Colonic mucosa (tissue), 4 donors: ENCODE results near the gene TARBP2. TPM values are rescaled to one million over a fixed set of nuclear protein-coding genes. Genes with fewer than 3 reads are reported as not detected.

Experiments
- DNase-seq: peaks from one replicate; pipeline ENCODE4 v3.0.0-alpha.2; 2020
- H3K27ac ChIP-seq: fragments of 200-600 bp; one replicate; pipeline ENCODE4 v1.8.0; 2021
- H3K27me3 ChIP-seq: fragments of 200-600 bp; one replicate; pipeline ENCODE4 v1.8.0; 2021
- H3K36me3 ChIP-seq: fragments of 200-600 bp; one replicate; pipeline ENCODE4 v1.8.0; 2021
- H3K4me1 ChIP-seq: fragments of 200-600 bp; one replicate; pipeline ENCODE4 v1.8.0; 2021; ENCODE audit warnings: mild to moderate bottlenecking
- H3K4me3 ChIP-seq: fragments of 200-600 bp; one replicate; pipeline ENCODE4 v1.8.0; 2021
- H3K9ac ChIP-seq, 2 donors: one replicate each; pipeline ENCODE4 v1.7.0; 2013; ENCODE audit warnings: control low read depth in 2 of 2, low read depth in 2 of 2, low read length in 2 of 2
- H3K9me3 ChIP-seq: fragments of 200-600 bp; one replicate; pipeline ENCODE4 v1.8.0; 2021
- CTCF ChIP-seq: fragments of 200-600 bp; IDR thresholded peaks from one replicate; pipeline ENCODE4 v1.8.0; 2022; ENCODE audit warnings: antibody characterized with exemption, mild to moderate bottlenecking
- intact Hi-C: fragments of 100-400 bp; cut with DNase I; formaldehyde crosslinking; loops from one replicate; pipeline ENCODE4 v1.14.1; 2022
- total RNA-seq, 2 donors: library from RNA; stranded (reverse); fragmentation: NEBNext Ultra II Directional in 1 of 2; extraction: Animal tissue kit (Norgen Biotek cat#: 25700) in 1 of 2; gene quantifications; one replicate each; pipeline ENCODE4 v1.2.1, GENCODE V29; 2021
- donor health status: healthy.
- donor health status: DM: no; HTN: no; CAD: no.
- donor health status: DM: no; HTN: no; CAD: no.

Gene TARBP2
- total RNA-seq, 2 donors from 2014 or later: 20.7 to 36.9 TPM

DNA sequence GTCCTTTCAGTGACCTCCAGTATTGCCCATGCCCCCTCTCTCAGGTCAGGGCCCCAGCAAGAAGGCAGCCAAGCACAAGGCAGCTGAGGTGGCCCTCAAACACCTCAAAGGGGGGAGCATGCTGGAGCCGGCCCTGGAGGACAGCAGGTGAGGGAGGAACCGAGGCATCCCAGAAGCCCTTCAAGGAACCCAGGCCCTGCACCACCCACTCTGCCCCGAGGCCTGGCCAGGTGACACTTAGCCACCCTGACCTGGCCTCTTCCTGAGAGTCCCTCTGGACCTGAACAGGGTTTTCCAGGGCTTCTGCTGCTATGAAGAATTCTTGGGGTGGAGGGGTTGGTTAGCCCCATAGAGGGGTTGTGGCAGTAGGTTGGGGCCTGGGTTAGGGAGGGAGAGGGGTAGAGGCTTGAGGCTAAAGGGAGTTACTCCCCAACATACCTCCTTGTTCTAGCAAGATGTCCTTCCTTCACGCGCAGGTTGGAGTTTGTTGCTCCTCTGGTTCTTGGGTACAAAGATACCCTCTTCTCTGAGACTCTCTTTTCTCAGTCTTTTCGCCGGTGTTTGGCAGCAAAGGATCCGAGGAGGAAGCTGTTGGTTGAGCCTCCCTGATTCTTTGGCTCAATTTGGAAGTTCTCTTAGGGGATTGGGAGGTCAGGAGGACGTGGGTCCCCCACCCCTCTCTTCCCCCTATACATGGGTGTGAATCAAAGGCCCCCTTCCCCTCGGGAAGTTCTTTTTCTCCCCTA is 2.1 kb downstream of the TARBP2 start:
- intact Hi-C loops: loop anchor here (10.0 kb wide), 2 partner anchors 48 to 168 kb away; partner anchors contain the start of genes PCBP2 and SP7
- Histone ChIP-seq H3K4me1 (peaks cover 11% of the 10 kb centered on the region), H3K27ac (no peak overlapping the region)

GRCh38 chr12:53504004-53504920 is 3.2 kb downstream of the TARBP2 start:
- H3K36me3 ChIP-seq: no peaks in the 10 kb centered on the region
- no peak overlapping the region for H3K4me3 ChIP-seq
- intact Hi-C loops: loop anchor here (10.0 kb wide), 2 partner anchors 49 to 169 kb away; partner anchors contain the start of genes PCBP2 and SP7
- no peak for TF ChIP-seq CTCF
- no peak overlapping the region for H3K9ac ChIP-seq
- DNase-seq: no peak
- H3K4me1 ChIP-seq: peaks cover 11% of the 10 kb centered on the region
- H3K27me3 ChIP-seq: no peaks in the 10 kb centered on the region
- no peaks in the 10 kb centered on the region for H3K9me3 ChIP-seq
- H3K27ac ChIP-seq: no peak overlapping the region

More for the DNA sequence above, 2.1 kb downstream of the TARBP2 start:
- no peak for TF ChIP-seq CTCF
- DNase-seq: no peak
- Histone ChIP-seq H3K4me3 (no peak overlapping the region), H3K27me3 (no peaks in the 10 kb centered on the region), H3K36me3 (no peaks in the 10 kb centered on the region), H3K9me3 (no peaks in the 10 kb centered on the region), H3K9ac (no peak overlapping the region)

DNA sequence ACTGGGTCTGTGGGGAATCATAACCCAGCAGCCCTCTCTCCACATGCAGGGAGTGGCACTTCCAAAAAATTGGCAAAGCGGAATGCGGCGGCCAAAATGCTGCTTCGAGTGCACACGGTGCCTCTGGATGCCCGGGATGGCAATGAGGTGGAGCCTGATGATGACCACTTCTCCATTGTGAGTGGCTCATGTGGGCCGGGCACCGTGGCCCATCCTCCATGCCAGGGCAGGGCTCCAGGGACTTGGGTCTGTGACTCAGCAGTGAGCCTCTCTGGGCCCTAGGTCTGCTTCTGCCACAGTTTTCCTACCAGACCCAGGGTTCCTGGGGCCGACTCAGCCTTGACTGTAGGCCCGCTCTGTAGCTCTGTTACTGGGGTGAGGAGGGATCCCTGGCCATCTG is 4.0 kb downstream of the TARBP2 start:
- no peak for TF ChIP-seq CTCF
- DNase-seq: no peak
- intact Hi-C loops: loop anchor here (10.0 kb wide), 2 partner anchors 50 to 170 kb away; partner anchors contain the start of genes PCBP2 and SP7
- Histone ChIP-seq H3K4me3 (no peak overlapping the region), H3K9ac (no peak overlapping the region), H3K27ac (no peak overlapping the region), H3K9me3 (no peaks in the 10 kb centered on the region), H3K4me1 (peaks cover 11% of the 10 kb centered on the region), H3K36me3 (no peaks in the 10 kb centered on the region), H3K27me3 (no peaks in the 10 kb centered on the region)

DNA sequence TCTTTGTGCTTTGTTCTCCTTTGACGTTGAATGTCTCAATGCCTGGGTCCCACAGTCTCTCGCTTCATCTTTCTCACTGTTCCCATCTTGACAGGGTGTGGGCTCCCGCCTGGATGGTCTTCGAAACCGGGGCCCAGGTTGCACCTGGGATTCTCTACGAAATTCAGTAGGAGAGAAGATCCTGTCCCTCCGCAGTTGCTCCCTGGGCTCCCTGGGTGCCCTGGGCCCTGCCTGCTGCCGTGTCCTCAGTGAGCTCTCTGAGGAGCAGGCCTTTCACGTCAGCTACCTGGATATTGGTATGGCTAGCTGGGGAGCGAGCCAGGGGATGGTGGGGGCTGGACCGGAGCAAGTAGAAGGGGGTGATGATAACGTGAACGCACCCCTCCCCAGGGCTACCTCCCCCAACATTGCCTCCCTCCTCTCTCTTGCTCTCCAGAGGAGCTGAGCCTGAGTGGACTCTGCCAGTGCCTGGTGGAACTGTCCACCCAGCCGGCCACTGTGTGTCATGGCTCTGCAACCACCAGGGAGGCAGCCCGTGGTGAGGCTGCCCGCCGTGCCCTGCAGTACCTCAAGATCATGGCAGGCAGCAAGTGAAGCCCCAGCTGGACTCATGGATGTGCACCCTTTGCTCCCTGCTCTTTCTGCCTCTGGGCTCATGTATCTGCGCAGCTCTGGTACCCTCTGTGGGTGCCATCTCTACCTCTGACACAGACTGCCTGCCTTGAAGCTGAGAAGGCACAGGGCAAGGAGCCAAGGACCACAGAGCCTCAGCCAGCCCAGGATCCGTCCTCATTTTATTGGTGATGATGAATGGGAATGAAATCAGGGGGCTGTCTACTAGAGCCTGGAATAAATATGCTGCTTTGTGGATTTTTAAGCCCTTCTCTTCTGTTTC is 4.7 kb downstream of the TARBP2 start:
- Histone ChIP-seq H3K9me3 (no peaks in the 10 kb centered on the region), H3K9ac (no peak overlapping the region), H3K27me3 (no peaks in the 10 kb centered on the region), H3K4me1 (peaks cover 11% of the 10 kb centered on the region), H3K27ac (no peak overlapping the region), H3K4me3 (no peak overlapping the region), H3K36me3 (no peaks in the 10 kb centered on the region)
- TF ChIP-seq CTCF: no peak
- DNase-seq: no peak
- intact Hi-C loops: loop anchor here (10.0 kb wide), 2 partner anchors 51 to 171 kb away; partner anchors contain the start of genes PCBP2 and SP7

- no peaks in the 10 kb centered on the region for H3K36me3 ChIP-seq
- no peaks in the 10 kb centered on the region for H3K9me3 ChIP-seq
- H3K27ac ChIP-seq: no peak overlapping the region
- no peak for DNase-seq
- H3K9ac ChIP-seq: no peak overlapping the region
- H3K4me3 ChIP-seq: no peak overlapping the region
- no peak for TF ChIP-seq CTCF
- H3K4me1 ChIP-seq: peaks cover 11% of the 10 kb centered on the region
- H3K27me3 ChIP-seq: no peaks in the 10 kb centered on the region
- intact Hi-C loops: loop anchor here (10.0 kb wide), 2 partner anchors 52 to 172 kb away; partner anchors contain the start of genes PCBP2 and SP7
Observed at GRCh38 chr12:53506450-53506785, 5.3 kb downstream of the TARBP2 start.
